ENCODE data around the gene LIN28A.

Gene LIN28A

GRCh38 chr1:26376050-26376449 is 34.6 kb upstream of the LIN28A start:
- Histone ChIP-seq H3K9me3 (ENCODE audit: control insufficient read depth, insufficient read depth, low read depth, low read length) (no peaks in the 10 kb centered on the region), H3K4me3 (ENCODE audit: low read depth, low read length) (no peak overlapping the region), H3K27ac (ENCODE audit: extremely low read depth, low read depth, low read length) (no peak overlapping the region), H3K36me3 (ENCODE audit: control insufficient read depth in 2 of 2, insufficient read depth in 1 of 2, low read length in 2 of 2) (no peaks in the 10 kb centered on the region), H3K4me1 (ENCODE audit: control insufficient read depth, insufficient read depth, low read length) (no peaks in the 10 kb centered on the region)
- POLR2A ChIA-PET = no interaction called here
- no peak for TF ChIP-seq ZNF658 (tag by site-specific recombination; IDR thresholded peaks at IDR 0.05)
- no peak for TF ChIP-seq ZNF350 (tag by site-specific recombination; IDR thresholded peaks at IDR 0.05)
- TF ChIP-seq IKZF3 (tag by site-specific recombination; IDR thresholded peaks at IDR 0.05) = no peak
- no peak for TF ChIP-seq ZFP37 (tag by site-specific recombination; IDR thresholded peaks at IDR 0.05)
- TF ChIP-seq ZNF660 (tag by site-specific recombination; IDR thresholded peaks at IDR 0.05) = no peak
- no peak for TF ChIP-seq REPIN1 (tag by site-specific recombination; IDR thresholded peaks at IDR 0.05; ENCODE audit: low read depth)
- TF ChIP-seq ZNF146 (tag by site-specific recombination; IDR thresholded peaks at IDR 0.05) = peak; percentile 88
- CTCF ChIA-PET = interaction anchor here (1.0 to 7.0 kb wide), 3 partner anchors 12 to 42 kb away, joined by 4 to 81 read pairs (median 5); no protein-coding TSS in a partner anchor

GRCh38 chr1:26378088-26378878 is 32.3 kb upstream of the LIN28A start:
- Histone ChIP-seq H3K9me3 (ENCODE audit: control insufficient read depth, insufficient read depth, low read depth, low read length) (no peaks in the 10 kb centered on the region), H3K27ac (ENCODE audit: extremely low read depth, low read depth, low read length) (no peak overlapping the region), H3K4me1 (ENCODE audit: control insufficient read depth, insufficient read depth, low read length) (no peaks in the 10 kb centered on the region), H3K36me3 (ENCODE audit: control insufficient read depth in 2 of 2, insufficient read depth in 1 of 2, low read length in 2 of 2) (no peaks in the 10 kb centered on the region), H3K4me3 (ENCODE audit: low read depth, low read length) (no peak overlapping the region)
- no peak for TF ChIP-seq ZNF174 (tag by site-specific recombination; IDR thresholded peaks at IDR 0.05)
- no peak for TF ChIP-seq ZNF777 (tag by site-specific recombination; IDR thresholded peaks at IDR 0.05; ENCODE audit: borderline replicate concordance)
- TF ChIP-seq ZNF830 (tag by site-specific recombination; IDR thresholded peaks at IDR 0.05; ENCODE audit: low read depth) = no peak
- peak; percentile 18; the same call in 1 of the 2 replicates for TF ChIP-seq PATZ1 (tag by site-specific recombination; IDR thresholded peaks at IDR 0.05)
- peak; percentile 74 for TF ChIP-seq ZNF660 (tag by site-specific recombination; IDR thresholded peaks at IDR 0.05)
- no peak for TF ChIP-seq ZNF155 (tag by site-specific recombination; IDR thresholded peaks at IDR 0.05)
- TF ChIP-seq KLF17 (tag by site-specific recombination; IDR thresholded peaks at IDR 0.05) = peak; percentile 60; the same call in 1 of the 2 replicates
- TF ChIP-seq ZFHX2 (tag by site-specific recombination; conservative IDR thresholded peaks at IDR 0.05) = peak; percentile 56
- TF ChIP-seq KLF1 (tag by site-specific recombination; IDR thresholded peaks at IDR 0.05) = peak; percentile 81
- CTCF ChIA-PET = interaction anchor here (0.5 to 7.0 kb wide), 6 partner anchors 15 to 92 kb away, joined by 3 to 81 read pairs (median 6); partner anchors contain the start of gene CRYBG2
- POLR2A ChIA-PET = interaction anchor here (0.6 to 1.0 kb wide), 2 partner anchors 22 to 54 kb away, joined by 3 to 5 read pairs; partner anchors contain the start of gene DHDDS

GRCh38 chr1:26378879-26379251 is 31.8 kb upstream of the LIN28A start:
- Histone ChIP-seq H3K4me3 (ENCODE audit: low read depth, low read length) (no peak overlapping the region), H3K4me1 (ENCODE audit: control insufficient read depth, insufficient read depth, low read length) (no peaks in the 10 kb centered on the region), H3K36me3 (ENCODE audit: control insufficient read depth in 2 of 2, insufficient read depth in 1 of 2, low read length in 2 of 2) (no peaks in the 10 kb centered on the region), H3K27ac (ENCODE audit: extremely low read depth, low read depth, low read length) (no peak overlapping the region), H3K9me3 (ENCODE audit: control insufficient read depth, insufficient read depth, low read depth, low read length) (no peaks in the 10 kb centered on the region)
- TF ChIP-seq SCRT2 (tag by site-specific recombination; IDR thresholded peaks at IDR 0.05) = no peak
- TF ChIP-seq ZNF366 (tag by site-specific recombination; conservative IDR thresholded peaks at IDR 0.05) = no peak
- 0 out of 2 replicates have a peak, but pooled peaks have one; percentile 40 for TF ChIP-seq ZNF580 (tag by site-specific recombination; IDR thresholded peaks at IDR 0.05)
- peak; percentile 47; the same call in 1 of the 2 replicates for TF ChIP-seq ZNF121 (tag by site-specific recombination; IDR thresholded peaks at IDR 0.05)
- TF ChIP-seq ZNF146 (tag by site-specific recombination; IDR thresholded peaks at IDR 0.05) = peak; percentile 95
- ChIA-PET POLR2A (interaction anchor here (0.6 kb wide), 1 partner anchor 22 kb away, joined by 5 read pairs; no protein-coding TSS in a partner anchor), CTCF (interaction anchor here (3.6 to 7.0 kb wide), 2 partner anchors 15 to 37 kb away, joined by 24 to 81 read pairs; no protein-coding TSS in a partner anchor)

All from HEK293 (cell line).